GM23338 (cell line): ENCODE results near the gene ADSS1. TPM values are rescaled to one million over a fixed set of nuclear protein-coding genes. Genes with fewer than 3 reads are reported as not detected.
A peak's percentile ranks its signal among the peaks of the same experiment; 100 is the strongest.

Experiments
- ATAC-seq: fragments of 200-7000 bp; cut with Tn5 transposase; 3 replicates; pipeline ENCODE4 v1.9.1; 2020
- DNase-seq: peaks from one replicate; pipeline ENCODE4 v3.0.0-alpha.2; 2015; ENCODE audit warnings: low spot score
- H2AFZ ChIP-seq: fragments of 200-600 bp; sonication (generic); 2 replicates; pipeline ENCODE4 v1.8.0; 2016; ENCODE audit warnings: antibody characterized with exemption, mild to moderate bottlenecking, moderate library complexity
- H3F3A ChIP-seq: fragments of 200-600 bp; sonication (generic); replicated peaks from 2 replicates; pipeline ENCODE4 v1.8.0; 2017; ENCODE audit warnings: antibody characterized with exemption, mixed run types, low read depth
- H3K27ac ChIP-seq: fragments of 200-600 bp; sonication (generic); 2 replicates; pipeline ENCODE4 v1.6.1; 2016; ENCODE audit warnings: low read depth
- H3K27me3 ChIP-seq: fragments of 200-600 bp; sonication (generic); 2 replicates; pipeline ENCODE4 v1.8.0; 2016; ENCODE audit warnings: mild to moderate bottlenecking, mixed run types, moderate library complexity; ENCODE audit not compliant: insufficient read depth
- H3K36me3 ChIP-seq: fragments of 200-600 bp; sonication (generic); 2 replicates; pipeline ENCODE4 v1.8.0; 2016; ENCODE audit warnings: mild to moderate bottlenecking; ENCODE audit not compliant: insufficient read depth
- H3K4me1 ChIP-seq: fragments of 200-600 bp; sonication (generic); 2 replicates; pipeline ENCODE4 v1.8.0; 2016; ENCODE audit warnings: mild to moderate bottlenecking, moderate library complexity; ENCODE audit not compliant: insufficient read depth
- H3K4me2 ChIP-seq: fragments of 200-600 bp; sonication (generic); 2 replicates; pipeline ENCODE4 v1.7.1; 2017; ENCODE audit warnings: mixed run types
- H3K4me3 ChIP-seq: fragments of 200-600 bp; sonication (generic); 2 replicates; pipeline ENCODE4 v1.6.1; 2016; ENCODE audit warnings: mixed run types
- H3K79me2 ChIP-seq: fragments of 200-600 bp; sonication (generic); replicated peaks from 2 replicates; pipeline ENCODE4 v1.8.0; 2017; ENCODE audit warnings: mild to moderate bottlenecking; ENCODE audit not compliant: insufficient read depth
- H3K9me2 ChIP-seq: fragments of 200-600 bp; sonication (generic); 2 replicates; pipeline ENCODE4 v1.8.0; 2017; ENCODE audit not compliant: insufficient read depth
- H4K20me1 ChIP-seq: fragments of 200-600 bp; sonication (generic); replicated peaks from 2 replicates; pipeline ENCODE4 v1.8.0; 2017; ENCODE audit warnings: mild to moderate bottlenecking; ENCODE audit not compliant: insufficient read depth
- H3K27ac Mint-ChIP-seq: 2 replicates; pipeline ENCODE4 v1.8.0; 2020; ENCODE audit warnings: inconsistent platforms, mild to moderate bottlenecking, moderate library complexity, mixed read lengths
- H3K27me3 Mint-ChIP-seq: 3 replicates; pipeline ENCODE4 v1.8.0; 2022; ENCODE audit warnings: low read depth, mild to moderate bottlenecking, moderate library complexity, mixed read lengths, inconsistent platforms; ENCODE audit not compliant: insufficient read depth, poor library complexity
- H3K36me3 Mint-ChIP-seq: 3 replicates; pipeline ENCODE4 v1.8.0; 2021; ENCODE audit warnings: low read depth, mild to moderate bottlenecking, inconsistent platforms, moderate library complexity, mixed read lengths
- H3K4me1 Mint-ChIP-seq: 3 replicates; pipeline ENCODE4 v1.8.0; 2020; ENCODE audit warnings: mild to moderate bottlenecking, inconsistent platforms, mixed read lengths
- H3K4me3 Mint-ChIP-seq: 3 replicates; pipeline ENCODE4 v1.8.0; 2021; ENCODE audit warnings: moderate library complexity, mild to moderate bottlenecking, inconsistent platforms, mixed read lengths
- H3K9me3 Mint-ChIP-seq: 3 replicates; pipeline ENCODE4 v1.8.0; 2020; ENCODE audit warnings: moderate library complexity, mild to moderate bottlenecking, inconsistent platforms, mixed read lengths
- CREB1 ChIP-seq: fragments of 250-450 bp; sonication (Bioruptor Pico); IDR thresholded peaks from 2 replicates; pipeline ENCODE4 v1.5.0; 2020; ENCODE audit warnings: low read depth, mild to moderate bottlenecking, moderate library complexity
- CTCF ChIP-seq, 2 experiments: fragments of 200-600 bp in 1 of 2; sonication (generic) in 1 of 2; conservative IDR thresholded peaks; 2 replicates each; pipeline versions ENCODE4 v1.5.1 to v1.6.1; 2016 to 2017; ENCODE audit warnings: antibody characterized with exemption in 2 of 2, low read depth in 2 of 2, mild to moderate bottlenecking in 2 of 2, moderate library complexity in 1 of 2
- ETS1 ChIP-seq: IDR thresholded peaks from 2 replicates; pipeline ENCODE4 v1.6.1; 2016; ENCODE audit warnings: antibody characterized with exemption
- EZH2 ChIP-seq: fragments of 200-600 bp; sonication (generic); IDR thresholded peaks from one replicate; pipeline ENCODE4 v1.8.0; 2017; ENCODE audit warnings: antibody characterized with exemption, mild to moderate bottlenecking, low read depth; ENCODE audit not compliant: unreplicated experiment
- EZH2phosphoT487 ChIP-seq: fragments of 200-600 bp; sonication (generic); IDR thresholded peaks from one replicate; pipeline ENCODE4 v1.8.1; 2018; ENCODE audit warnings: antibody characterized with exemption; ENCODE audit not compliant: unreplicated experiment
- JUNB ChIP-seq: IDR thresholded peaks from one replicate; pipeline ENCODE4 v1.6.1; 2016; ENCODE audit warnings: antibody characterized with exemption; ENCODE audit not compliant: unreplicated experiment
- NANOG ChIP-seq: IDR thresholded peaks from 2 replicates; pipeline ENCODE4 v1.6.1; 2016; ENCODE audit warnings: antibody characterized with exemption, borderline replicate concordance
- POLR2AphosphoS5 ChIP-seq: IDR thresholded peaks from 2 replicates; pipeline ENCODE4 v1.6.1; 2016; ENCODE audit warnings: antibody characterized with exemption, low read depth
- REST ChIP-seq: IDR thresholded peaks from one replicate; pipeline ENCODE4 v1.6.1; 2018; ENCODE audit warnings: antibody characterized with exemption; ENCODE audit not compliant: unreplicated experiment
- STAT1 ChIP-seq: IDR thresholded peaks from one replicate; pipeline ENCODE4 v1.6.1; 2016; ENCODE audit warnings: antibody characterized with exemption; ENCODE audit not compliant: unreplicated experiment
- ZNF114 ChIP-seq: fragments of 250-450 bp; sonication (Bioruptor Pico); IDR thresholded peaks from 2 replicates; pipeline ENCODE4 v1.5.0; 2020; ENCODE audit warnings: mild to moderate bottlenecking, moderate library complexity
- ZNF331 ChIP-seq: fragments of 250-450 bp; sonication (Bioruptor Pico); IDR thresholded peaks from 2 replicates; pipeline ENCODE4 v1.5.0; 2020; ENCODE audit warnings: low read depth, mild to moderate bottlenecking, moderate library complexity
- ZNF462 ChIP-seq: fragments of 250-450 bp; sonication (Bioruptor Pico); IDR thresholded peaks from 2 replicates; pipeline ENCODE4 v1.5.0; 2020; ENCODE audit warnings: mild to moderate bottlenecking, moderate library complexity
- polyA plus RNA-seq: library from polyadenylated mRNA; unstranded; fragments of >200 nt; fragmentation: Nextera tagmentation; extraction: Ambion mirVana; gene quantifications from 2 replicates; pipeline ENCODE4 v1.2.1, GENCODE V29; 2016
- total RNA-seq: library from RNA; depleted of rRNA; stranded (reverse); fragments of >200 nt; shearing (Covaris generic); gene quantifications from 2 replicates; pipeline ENCODE4 v1.2.3, GENCODE V29; 2014

Gene ADSS1
- total and polyA plus RNA-seq, 2 experiments from 2014 or later: 9.5 to 11.6 TPM

GRCh38 chr14:104753528-104754212 is 29.6 kb downstream of the ADSS1 start:
- peak; percentile 4 for ATAC-seq
- H3K27me3 ChIP-seq: no peaks in the 10 kb centered on the region
- no peaks in the 10 kb centered on the region for H3K9me2 ChIP-seq
- H3K4me1 ChIP-seq: peaks cover 6% of the 10 kb centered on the region; the same call in 1 of the 2 replicates
- Mint-ChIP-seq H3K27me3 (peaks cover 29% of the 10 kb centered on the region), H3K4me1 (peaks cover 17% of the 10 kb centered on the region), H3K4me3 (peak overlapping the region; percentile 86), H3K9me3 (peaks cover 27% of the 10 kb centered on the region), H3K27ac (peak overlapping the region; percentile 79), H3K36me3 (peaks cover 57% of the 10 kb centered on the region)
- TF ChIP-seq ETS1: no peak
- TF ChIP-seq ZNF462 (CRISPR knock-in tag): no peak
- TF ChIP-seq EZH2phosphoT487: no peak
- TF ChIP-seq ZNF114 (CRISPR knock-in tag): no peak
- TF ChIP-seq ZNF331 (CRISPR knock-in tag): no peak
- no peak for TF ChIP-seq POLR2AphosphoS5
- TF ChIP-seq REST: no peak
- no peak for TF ChIP-seq EZH2
- no peak for TF ChIP-seq STAT1
- no peak for TF ChIP-seq CREB1
- no peak for TF ChIP-seq CTCF (conservative IDR thresholded peaks at IDR 0.05; ENCODE audit: low read depth in 2 of 2)
- TF ChIP-seq JUNB: no peak
- no peak for TF ChIP-seq NANOG
- peaks cover 11% of the 10 kb centered on the region for H4K20me1 ChIP-seq
- peak; percentile 44 for DNase-seq
- H3K4me3 ChIP-seq: peak overlapping the region; percentile 93
- peak overlapping the region; percentile 86; the same call in 1 of the 2 replicates for H3K27ac ChIP-seq
- H2AFZ ChIP-seq: no peak overlapping the region
- H3K36me3 ChIP-seq: peaks cover 5% of the 10 kb centered on the region; the same call in 1 of the 2 replicates
- H3K79me2 ChIP-seq: peaks cover 35% of the 10 kb centered on the region
- H3K4me2 ChIP-seq: peak overlapping the region; percentile 99
- H3F3A ChIP-seq: no peaks in the 10 kb centered on the region
